Loucy (cell line): ENCODE measurements around the gene TRNP1.

ENCODE experiments used
- CTCF ChIP-seq: fragments of 200-600 bp; sonication (generic); conservative IDR thresholded peaks from 2 replicates; pipeline ENCODE4 v1.5.1; 2014; ENCODE audit warnings: mild to moderate bottlenecking, antibody characterized with exemption, low read length
- EZH2phosphoT487 ChIP-seq: fragments of 200-600 bp; IDR thresholded peaks from 2 replicates; pipeline ENCODE4 v1.6.1; 2018; ENCODE audit warnings: antibody characterized with exemption, mild to moderate bottlenecking, moderate library complexity, borderline replicate concordance

GRCh38 chr1:27003745-27004470 lies 10.4 kb downstream of the TRNP1 start:
- TF ChIP-seq EZH2phosphoT487 (no peak), CTCF (no peak)
